NCI-H82 (cell line): ENCODE results near the gene LGR4.
"Not testable (repeated sequence)": the region's sequence is repeated elsewhere in the genome, so short reads cannot be mapped to it uniquely, and the experiment has no call there.

Source experiments
- DNase-seq: peaks from one replicate; lab custom pipeline; 2025; lab: John Stamatoyannopoulos, UW

The LGR4 gene

DNA sequence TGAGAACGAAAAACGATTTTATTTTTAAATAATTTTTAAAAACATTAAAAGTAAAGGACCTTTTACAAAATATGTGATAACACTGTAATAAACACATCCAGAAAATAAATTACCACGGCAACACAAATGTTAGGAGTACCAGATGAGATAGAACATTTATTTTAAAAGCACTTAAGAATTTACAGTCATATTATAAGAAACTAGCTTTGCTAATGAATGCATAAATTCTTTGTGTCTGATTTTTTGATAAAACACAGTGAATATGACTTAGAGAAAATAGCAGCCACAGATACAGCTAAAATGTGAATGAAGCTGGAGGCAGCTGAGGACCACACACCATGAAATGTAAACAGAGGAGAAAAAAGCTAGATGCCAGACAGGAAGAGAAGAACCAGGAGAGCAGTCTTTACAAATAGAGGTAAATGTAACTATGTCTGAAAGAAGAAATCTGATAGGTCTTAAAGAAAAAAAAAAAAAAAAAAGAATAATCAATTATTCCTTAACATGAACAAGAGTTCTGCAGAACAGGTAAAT is 124.2 kb downstream of the LGR4 start:
- no peak for DNase-seq

DNA sequence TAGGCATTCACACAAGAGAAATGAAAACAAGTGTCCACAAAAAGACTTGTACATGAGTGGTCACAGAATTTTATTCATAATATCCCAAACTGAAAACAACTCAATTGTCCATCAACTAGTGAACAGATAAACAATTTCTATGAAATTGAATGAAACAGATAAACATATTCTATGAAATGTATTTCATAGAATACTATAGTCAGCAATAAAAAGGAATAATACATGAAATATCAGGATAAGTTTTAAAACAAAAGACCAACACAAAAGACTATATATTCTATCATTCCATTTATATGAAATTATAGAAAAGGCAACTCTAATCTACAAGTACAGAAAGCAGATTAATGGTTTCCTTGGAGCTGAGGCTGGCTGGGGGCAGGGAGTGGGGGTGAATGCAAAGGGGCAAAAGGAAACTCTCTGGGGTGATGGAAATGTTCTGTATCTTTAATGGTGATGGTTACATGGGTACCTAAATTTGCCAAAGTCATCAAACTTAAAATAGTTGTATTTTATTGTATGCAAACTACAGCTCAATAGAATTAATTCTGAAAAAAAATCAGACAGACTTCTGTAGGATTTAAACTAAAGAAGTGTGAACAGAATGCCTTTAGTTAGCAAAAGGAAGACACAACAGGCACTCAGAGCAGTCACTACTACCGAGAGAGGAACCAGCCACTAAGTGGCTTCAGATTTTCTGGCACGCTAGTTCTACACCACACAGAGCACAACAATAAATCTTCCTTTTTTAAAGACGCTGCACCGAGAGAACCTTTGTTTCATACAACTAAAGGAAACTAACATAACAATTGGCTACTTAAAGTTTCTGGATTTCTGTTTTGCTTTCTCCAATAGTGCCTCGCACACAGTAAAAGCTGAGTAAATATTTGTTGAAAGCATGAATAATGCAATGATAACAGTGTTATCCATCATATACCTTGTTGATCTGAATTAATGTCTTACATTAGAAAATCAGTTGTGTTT is 124.9 kb downstream of the LGR4 start:
- DNase-seq, result no peak

DNA sequence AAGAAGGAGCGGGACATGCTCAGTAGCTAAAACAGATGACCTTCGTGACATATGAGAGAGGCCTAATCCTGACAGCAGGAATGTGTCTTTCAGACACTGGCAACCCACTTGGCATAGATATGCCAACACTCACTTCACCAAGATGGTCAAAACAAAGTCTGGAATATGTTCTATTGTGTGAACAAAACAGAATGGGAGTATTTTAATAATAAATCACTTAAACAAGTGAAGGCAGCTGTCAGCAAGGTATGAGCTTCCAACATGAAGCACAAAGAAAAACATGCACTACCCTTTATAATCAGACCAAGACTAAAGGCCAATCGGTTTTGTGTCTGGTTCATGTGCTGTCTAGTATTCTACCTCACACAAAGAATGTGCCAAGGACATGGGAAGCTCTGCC is 132.6 kb downstream of the LGR4 start:
- DNase-seq, result no peak

DNA sequence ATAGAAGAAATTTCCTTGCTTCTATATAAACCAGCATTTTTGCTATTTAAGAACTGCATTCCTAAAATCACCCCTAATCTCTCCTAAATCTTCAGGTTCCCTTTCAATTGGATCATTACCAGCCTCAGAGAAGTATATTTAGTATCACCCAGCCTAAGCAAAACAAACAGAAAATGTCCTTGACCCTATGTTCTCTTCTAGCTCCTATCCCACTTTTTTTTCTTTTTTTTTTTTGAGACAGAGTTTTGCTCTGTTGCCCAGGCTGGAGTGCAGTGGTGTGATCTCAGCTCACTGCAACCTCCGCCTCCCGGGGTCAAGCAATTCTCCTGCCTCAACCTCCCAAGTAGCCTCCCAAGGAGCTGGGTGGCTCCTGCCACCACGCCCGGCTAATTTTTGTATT is 137.8 kb downstream of the LGR4 start:
- not testable (repeated sequence) for DNase-seq

DNA sequence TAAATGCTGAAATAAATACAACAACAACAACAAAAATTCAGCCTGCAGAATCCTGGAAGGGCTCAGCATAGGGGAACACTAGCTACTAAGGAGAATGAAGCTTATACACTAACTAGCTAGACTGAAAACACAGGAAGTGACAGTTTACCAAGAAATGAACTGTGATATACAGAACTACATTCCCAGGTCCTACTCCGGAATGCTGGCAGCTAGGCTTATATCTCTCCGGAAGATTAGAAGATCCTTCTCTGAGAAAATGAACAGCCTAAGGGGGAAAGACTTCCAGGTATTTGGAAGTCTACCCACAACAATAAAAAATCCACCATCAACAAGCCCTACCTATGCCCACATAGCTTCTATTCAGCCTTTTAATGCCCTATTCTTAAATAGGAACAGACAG is 140.6 kb downstream of the LGR4 start:
- no peak for DNase-seq

DNA sequence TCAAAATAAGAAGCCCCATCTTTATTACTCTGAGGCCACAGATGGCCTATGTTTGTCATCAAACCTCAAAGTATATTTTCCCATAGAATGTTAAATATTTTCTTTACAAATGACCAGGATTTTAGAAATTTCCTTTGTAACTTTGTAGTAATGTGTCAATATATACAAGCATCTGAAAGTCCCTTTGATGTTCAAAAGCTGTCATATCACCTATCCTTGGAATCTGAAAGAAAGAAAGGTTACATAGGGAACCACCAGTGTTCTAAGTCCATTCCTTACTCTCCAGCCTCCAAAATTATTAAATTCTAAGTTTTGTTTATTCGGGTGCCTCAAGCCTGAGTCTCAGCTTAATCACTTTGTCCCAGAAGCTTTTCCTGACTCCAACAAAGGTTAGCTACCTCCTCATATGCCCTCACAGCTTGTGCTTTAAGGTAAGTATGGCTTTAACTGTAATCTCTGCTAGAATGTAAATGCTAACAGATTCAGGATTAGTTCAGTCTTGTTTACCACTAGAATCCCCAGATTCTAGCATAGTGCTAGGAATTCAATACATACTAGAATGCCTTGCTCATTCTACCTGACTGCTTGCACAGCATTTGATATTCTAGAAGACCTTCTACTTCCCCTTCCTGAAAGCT is 141.8 kb downstream of the LGR4 start:
- DNase-seq, result peak; percentile 53

DNA sequence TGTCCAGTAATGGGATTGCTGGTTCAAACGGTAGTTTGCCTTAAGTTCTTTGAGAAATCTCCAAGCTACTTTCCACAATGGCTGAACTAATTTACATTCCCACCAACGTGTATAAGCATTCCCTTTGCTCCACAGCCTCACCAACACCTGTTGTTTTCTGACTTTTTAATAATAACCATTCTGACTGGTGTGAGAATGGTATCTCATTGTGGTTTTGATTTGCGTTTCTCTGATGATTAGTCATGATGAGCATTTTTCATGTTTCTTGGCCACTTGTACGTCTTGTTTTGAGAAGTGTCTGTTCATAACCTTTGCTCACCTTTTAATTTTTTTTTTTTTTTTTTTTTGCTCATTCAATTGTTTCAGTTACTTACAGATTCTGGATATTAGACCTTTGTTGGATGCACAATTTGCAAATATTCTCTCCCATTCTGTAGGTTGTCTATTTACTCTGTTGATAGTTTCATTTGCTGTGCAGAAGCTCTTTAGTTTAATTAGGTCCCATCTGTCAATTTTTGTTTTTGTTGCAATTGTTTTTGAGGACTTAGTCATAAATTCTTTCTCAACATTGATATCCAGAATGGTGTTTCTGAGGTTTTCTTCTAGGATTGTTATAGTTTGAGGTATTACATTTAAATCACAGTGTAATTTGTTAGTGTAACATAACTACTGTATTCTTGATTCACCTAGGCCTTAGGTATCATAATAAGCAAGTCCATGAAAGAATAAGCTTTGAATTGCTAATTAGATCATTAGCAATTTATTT is 142.5 kb downstream of the LGR4 start:
- no peak for DNase-seq

DNA sequence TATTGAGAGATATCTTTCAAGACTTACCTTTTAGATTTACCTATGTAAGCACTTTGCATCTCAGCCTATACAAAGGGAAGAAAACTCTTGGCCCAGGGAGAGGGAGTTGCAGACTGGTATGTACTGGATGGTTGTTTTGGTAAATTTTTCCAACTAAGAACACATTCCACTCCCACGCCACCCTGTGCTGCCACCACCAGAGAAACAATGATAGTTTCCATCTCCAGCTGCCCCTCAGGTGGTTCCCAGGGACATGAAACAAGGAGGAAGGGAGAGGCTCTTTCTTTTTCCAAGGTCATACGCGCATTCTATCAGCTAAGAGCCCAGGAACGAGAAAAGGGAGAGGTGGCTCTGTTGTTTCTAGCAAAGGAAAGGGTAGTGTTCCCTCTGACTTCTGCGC is 144.0 kb downstream of the LGR4 start:
- DNase-seq, result no peak

DNA sequence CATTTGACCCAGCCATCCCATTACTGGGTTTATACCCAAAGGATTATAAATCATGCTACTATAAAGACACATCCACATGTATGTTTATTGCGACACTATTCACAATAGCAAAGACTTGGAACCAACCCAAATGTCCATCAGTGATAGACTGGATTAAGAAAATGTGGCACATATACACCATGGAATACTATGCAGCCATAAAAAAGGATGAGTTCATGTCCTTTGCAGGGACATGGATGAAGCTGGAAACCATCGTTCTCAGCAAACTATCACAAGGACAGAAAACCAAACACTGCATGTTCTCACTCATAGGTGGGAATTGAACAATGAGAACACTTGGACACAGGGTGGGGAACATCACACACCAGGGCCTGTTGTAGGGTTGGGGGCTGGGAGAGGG is 145.5 kb downstream of the LGR4 start:
- not testable (repeated sequence) for DNase-seq

DNA sequence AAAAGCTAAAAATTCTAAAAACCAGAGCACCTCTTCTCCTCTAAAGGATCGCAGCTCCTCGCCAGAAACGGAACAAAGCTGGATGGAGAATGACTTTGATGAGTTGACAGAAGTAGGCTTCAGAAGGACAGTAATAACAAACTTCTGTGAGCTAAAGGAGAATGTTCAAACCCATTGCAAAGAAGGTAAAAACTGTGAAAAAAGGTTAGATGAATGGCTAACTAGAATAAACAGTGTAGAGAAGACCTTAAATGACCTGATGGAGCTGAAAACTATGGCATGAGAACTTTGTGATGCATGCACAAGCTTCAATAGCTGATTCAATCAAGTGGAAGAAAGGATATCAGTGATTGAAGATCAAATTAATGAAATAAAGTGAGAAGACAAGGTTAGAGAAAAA is 150.4 kb downstream of the LGR4 start:
- not testable (repeated sequence) for DNase-seq

DNA sequence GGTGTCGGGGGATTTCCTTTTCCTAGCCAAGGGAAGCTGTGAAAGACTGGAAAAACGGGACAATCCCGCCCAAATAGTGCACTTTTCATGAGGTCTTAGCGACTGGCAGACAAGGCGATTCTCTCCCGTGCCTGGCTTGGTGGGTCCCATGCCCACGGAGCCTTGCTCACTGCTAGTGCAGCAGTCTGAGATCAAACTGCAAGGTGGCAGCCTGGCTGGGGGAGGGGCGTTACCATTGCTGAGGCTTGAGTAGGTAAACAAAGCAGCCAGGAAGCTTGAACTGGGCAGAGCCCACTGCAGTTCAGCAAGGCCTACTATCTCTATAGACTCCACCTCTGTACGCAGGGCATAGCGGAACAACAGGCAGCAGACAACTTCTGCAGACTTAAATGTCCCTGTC is 151.2 kb downstream of the LGR4 start:
- not testable (repeated sequence) for DNase-seq

DNA sequence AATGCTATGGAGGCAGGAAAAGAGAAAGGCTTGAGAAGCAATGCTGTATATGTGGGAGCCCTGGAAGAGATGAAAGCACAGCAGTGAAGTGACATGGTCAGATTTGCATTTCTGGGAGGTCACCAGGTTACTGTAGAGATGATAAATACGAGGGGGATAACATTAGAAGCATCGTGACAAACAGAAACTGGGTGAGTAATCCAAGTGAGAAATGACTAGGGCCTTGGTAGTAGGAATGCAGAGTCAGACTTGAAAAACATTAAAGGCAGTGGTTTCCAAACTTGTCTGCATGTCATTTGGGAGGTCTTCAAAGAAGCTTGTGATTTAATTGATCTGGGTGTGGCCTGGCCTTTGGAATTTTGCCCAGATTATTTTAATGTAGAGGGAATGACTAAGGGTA is 153.5 kb downstream of the LGR4 start:
- no peak for DNase-seq

DNA sequence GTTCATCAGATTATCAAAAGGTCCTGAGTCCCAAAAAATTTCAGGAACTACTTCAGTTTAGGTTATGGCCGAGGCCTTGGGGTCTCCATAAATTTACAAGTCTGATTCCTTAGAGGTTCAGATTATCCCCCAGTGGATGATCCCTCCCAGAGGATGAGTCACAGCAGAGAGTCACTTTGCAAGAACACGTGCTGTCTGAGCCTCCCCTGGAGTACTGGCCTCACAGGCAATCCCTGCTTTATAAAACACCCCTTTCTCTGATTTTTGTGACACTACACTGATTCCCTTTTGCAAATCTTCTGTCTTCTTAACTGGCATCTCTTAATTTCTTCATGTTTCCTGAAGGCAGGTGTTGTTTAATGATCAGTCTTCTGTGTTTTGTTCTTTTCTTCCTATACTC is 154.8 kb downstream of the LGR4 start:
- peak; percentile 7 for DNase-seq
